ENCODE results near the gene PPP1R9A. TPM values are rescaled to one million over a fixed set of nuclear protein-coding genes. Genes with fewer than 3 reads are reported as not detected.

The PPP1R9A gene
- polyA plus RNA-seq, 3 donors, result not detected

DNA sequence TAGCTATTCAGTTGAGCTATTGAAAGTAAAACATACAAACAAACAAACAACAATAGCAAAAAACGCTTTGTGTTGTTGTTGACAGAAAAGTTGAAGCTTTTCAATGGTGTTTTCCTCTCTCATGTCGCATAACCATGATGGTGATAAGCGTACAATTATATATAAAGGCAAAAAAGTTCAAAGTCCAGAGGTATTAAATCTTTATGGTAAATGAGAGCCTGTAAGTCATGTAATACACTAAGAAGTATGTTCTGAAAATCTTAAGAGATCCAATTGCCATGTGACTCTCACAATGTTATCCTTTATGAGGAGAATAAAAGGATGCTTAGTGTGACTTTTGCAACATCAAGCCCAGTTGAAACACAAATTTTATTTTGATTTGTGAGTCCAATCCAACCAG, 93.9 kb downstream of the PPP1R9A start:
- H3K9me3 Mint-ChIP-seq, result peaks cover 0 to 3% (median 0%) of the 10 kb centered on the region in 7 donors
- no peaks in the 10 kb centered on the region for H3K36me3 Mint-ChIP-seq
- no peak overlapping the region for H3K4me3 ChIP-seq (replicated peaks in 1 of 3; ENCODE audit: low read depth in 2 of 3, low read length in 3 of 3)
- no peaks in the 10 kb centered on the region for H4K20me1 ChIP-seq (ENCODE audit: insufficient read depth, low read length)
- intact Hi-C loops (cut with micrococcal nuclease), result no loop called here
- no peaks in the 10 kb centered on the region for H3K4me1 Mint-ChIP-seq
- no peaks in the 10 kb centered on the region for H3K79me2 ChIP-seq (ENCODE audit: insufficient read depth, low read length)
- H3K27ac ChIP-seq (ENCODE audit: low read depth in 1 of 2, low read length in 2 of 2), result no peak overlapping the region
- H3K9ac ChIP-seq (ENCODE audit: insufficient read depth, low read length, poor library complexity, severe bottlenecking), result no peak overlapping the region
- TF ChIP-seq, protein P1, sequence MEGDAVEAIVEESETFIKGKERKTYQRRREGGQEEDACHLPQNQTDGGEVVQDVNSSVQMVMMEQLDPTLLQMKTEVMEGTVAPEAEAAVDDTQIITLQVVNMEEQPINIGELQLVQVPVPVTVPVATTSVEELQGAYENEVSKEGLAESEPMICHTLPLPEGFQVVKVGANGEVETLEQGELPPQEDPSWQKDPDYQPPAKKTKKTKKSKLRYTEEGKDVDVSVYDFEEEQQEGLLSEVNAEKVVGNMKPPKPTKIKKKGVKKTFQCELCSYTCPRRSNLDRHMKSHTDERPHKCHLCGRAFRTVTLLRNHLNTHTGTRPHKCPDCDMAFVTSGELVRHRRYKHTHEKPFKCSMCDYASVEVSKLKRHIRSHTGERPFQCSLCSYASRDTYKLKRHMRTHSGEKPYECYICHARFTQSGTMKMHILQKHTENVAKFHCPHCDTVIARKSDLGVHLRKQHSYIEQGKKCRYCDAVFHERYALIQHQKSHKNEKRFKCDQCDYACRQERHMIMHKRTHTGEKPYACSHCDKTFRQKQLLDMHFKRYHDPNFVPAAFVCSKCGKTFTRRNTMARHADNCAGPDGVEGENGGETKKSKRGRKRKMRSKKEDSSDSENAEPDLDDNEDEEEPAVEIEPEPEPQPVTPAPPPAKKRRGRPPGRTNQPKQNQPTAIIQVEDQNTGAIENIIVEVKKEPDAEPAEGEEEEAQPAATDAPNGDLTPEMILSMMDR (IDR thresholded peaks at IDR 0.05), result no peak
- H3K36me3 ChIP-seq (replicated peaks in 1 of 2; ENCODE audit: control insufficient read depth in 1 of 2, insufficient read depth in 2 of 2, low read length in 2 of 2), result no peaks in the 10 kb centered on the region
- H3K27me3 ChIP-seq (ENCODE audit: control insufficient read depth in 2 of 2, insufficient read depth in 2 of 2, low read length in 2 of 2), result no peaks in the 10 kb centered on the region
- H3K4me1 ChIP-seq (ENCODE audit: control insufficient read depth in 1 of 2, insufficient read depth in 2 of 2, low read length in 2 of 2), result no peaks in the 10 kb centered on the region
- H3K4me2 ChIP-seq (replicated peaks; ENCODE audit: extremely low read depth, low read length, poor library complexity, severe bottlenecking), result no peak overlapping the region
- no peak for DNase-seq
- no CpG with 5 or more reads among the region's 3 CpGs for WGBS (ENCODE audit: insufficient coverage)
- H2AFZ ChIP-seq (ENCODE audit: insufficient read depth, low read depth, low read length, poor library complexity, severe bottlenecking), result no peak overlapping the region
- H3K9me3 ChIP-seq (replicated peaks in 1 of 2; ENCODE audit: control insufficient read depth in 1 of 2, insufficient read depth in 1 of 2, low read length in 2 of 2), result no peaks in the 10 kb centered on the region
- peaks cover 0 to 2% (median 0%) of the 10 kb centered on the region in 3 donors for H3K27me3 Mint-ChIP-seq (ENCODE audit: low read depth in 3 of 3)
- H3K4me3 Mint-ChIP-seq, result no peak overlapping the region
- H3K27ac Mint-ChIP-seq, result no peak overlapping the region

DNA sequence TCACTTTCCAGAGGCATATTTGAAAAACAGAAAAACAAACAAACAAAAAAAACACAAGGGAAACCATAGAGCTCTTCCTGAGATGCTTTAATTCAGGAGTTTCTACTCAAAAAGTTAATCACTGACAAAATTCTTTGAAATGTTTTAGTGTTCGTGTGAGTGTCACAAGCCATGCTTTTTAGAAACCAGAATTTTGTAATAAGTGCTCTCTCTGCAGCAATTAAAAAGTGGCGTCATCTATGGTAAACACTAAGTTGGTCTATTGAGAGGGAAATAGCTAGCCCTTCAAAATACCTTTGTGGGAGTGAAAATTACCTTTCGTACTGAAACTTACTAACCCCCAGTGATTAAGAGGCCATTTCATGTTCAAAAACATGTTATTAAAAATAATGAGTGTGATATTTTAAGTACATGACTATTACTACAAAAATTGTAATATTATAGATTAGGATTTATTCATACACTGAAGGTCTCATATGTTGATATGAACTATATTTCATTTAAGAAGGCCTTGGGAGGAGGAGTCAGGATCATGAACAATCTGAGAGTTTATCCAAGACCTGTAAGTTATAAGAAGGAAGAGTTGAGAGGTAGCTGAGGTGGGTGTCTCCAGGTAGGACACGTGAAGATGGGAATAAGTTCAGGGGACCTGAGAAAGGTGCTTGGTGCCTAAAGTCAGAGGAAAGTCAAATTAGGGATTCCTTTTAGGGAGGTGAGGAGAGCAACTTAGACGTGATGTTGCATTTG, 94.6 kb downstream of the PPP1R9A start:
- 100% methylated on average over 1 of the region's 5 CpGs for WGBS (ENCODE audit: insufficient coverage)
- peaks cover 0 to 5% (median 0%) of the 10 kb centered on the region in 7 donors for H3K9me3 Mint-ChIP-seq
- Histone ChIP-seq H3K36me3 (replicated peaks in 1 of 2; ENCODE audit: control insufficient read depth in 1 of 2, insufficient read depth in 2 of 2, low read length in 2 of 2) (no peaks in the 10 kb centered on the region), H3K4me3 (replicated peaks in 1 of 3; ENCODE audit: low read depth in 2 of 3, low read length in 3 of 3) (no peak overlapping the region), H3K4me2 (replicated peaks; ENCODE audit: extremely low read depth, low read length, poor library complexity, severe bottlenecking) (no peak overlapping the region), H4K20me1 (ENCODE audit: insufficient read depth, low read length) (no peaks in the 10 kb centered on the region), H3K27ac (ENCODE audit: low read depth in 1 of 2, low read length in 2 of 2) (no peak overlapping the region), H3K79me2 (ENCODE audit: insufficient read depth, low read length) (no peaks in the 10 kb centered on the region), H2AFZ (ENCODE audit: insufficient read depth, low read depth, low read length, poor library complexity, severe bottlenecking) (no peak overlapping the region), H3K9me3 (replicated peaks in 1 of 2; ENCODE audit: control insufficient read depth in 1 of 2, insufficient read depth in 1 of 2, low read length in 2 of 2) (no peaks in the 10 kb centered on the region), H3K27me3 (ENCODE audit: control insufficient read depth in 2 of 2, insufficient read depth in 2 of 2, low read length in 2 of 2) (no peaks in the 10 kb centered on the region), H3K4me1 (ENCODE audit: control insufficient read depth in 1 of 2, insufficient read depth in 2 of 2, low read length in 2 of 2) (no peaks in the 10 kb centered on the region), H3K9ac (ENCODE audit: insufficient read depth, low read length, poor library complexity, severe bottlenecking) (no peak overlapping the region)
- peaks cover 0 to 4% (median 0%) of the 10 kb centered on the region in 3 donors for H3K27me3 Mint-ChIP-seq (ENCODE audit: low read depth in 3 of 3)
- DNase-seq, result no peak
- no peaks in the 10 kb centered on the region for H3K36me3 Mint-ChIP-seq
- intact Hi-C loops (cut with micrococcal nuclease), result no loop called here
- H3K4me1 Mint-ChIP-seq, result no peaks in the 10 kb centered on the region
- TF ChIP-seq, protein P1 (IDR thresholded peaks at IDR 0.05), result no peak
- H3K27ac Mint-ChIP-seq, result no peak overlapping the region
- no peak overlapping the region for H3K4me3 Mint-ChIP-seq
